ENCODE data around the gene SENP1.
"Not testable (repeated sequence)": the region's sequence is repeated elsewhere in the genome, so short reads cannot be mapped to it uniquely, and the experiment has no call there.

Gene SENP1

DNA sequence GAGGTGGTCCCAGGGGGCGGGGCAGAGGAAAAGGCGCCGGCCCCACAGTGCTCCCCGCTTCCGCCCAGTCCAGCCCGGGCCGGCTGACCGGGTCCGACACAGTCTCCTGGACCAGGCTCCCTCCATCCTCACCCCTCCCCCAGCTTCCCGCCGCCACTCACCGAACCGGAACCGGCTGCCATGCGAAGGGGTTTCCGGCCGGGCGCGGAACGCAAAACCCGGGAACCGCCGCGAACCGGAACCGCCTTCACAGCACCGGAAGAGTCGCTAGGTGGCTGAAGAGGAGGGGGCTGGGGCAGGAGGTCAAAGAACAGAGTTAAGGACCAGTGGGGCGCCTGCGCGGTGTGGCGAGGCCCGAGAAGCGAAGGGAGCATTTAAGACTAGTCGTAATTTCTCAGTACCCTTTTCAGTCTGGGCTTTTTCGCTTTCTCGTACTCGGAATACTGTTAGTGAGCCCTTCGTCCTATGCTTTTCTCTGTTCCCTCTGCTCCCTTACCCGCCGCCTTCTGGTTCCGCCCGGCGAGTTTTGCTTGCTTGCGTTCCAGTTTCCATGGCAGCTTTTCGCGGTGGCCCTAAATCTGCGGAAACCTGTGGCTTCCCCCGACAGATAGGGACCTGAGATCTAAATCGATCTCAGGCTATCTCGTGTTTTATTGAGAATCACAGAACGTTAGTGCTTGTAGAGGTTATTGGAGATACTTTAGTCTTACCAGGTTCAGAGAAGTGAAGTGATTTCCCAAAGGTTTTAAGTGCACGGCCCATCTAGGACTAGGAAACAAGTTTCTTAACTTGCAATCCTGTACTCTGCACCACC is at the start of gene SENP1:
Gene SENP1 (minus strand): TSS at position 213 of the 814 bp plus-strand sequence. CDS start 4,607 bp downstream, outside the sequence.
- DNase-seq, result peak; percentile 83 to 93

DNA sequence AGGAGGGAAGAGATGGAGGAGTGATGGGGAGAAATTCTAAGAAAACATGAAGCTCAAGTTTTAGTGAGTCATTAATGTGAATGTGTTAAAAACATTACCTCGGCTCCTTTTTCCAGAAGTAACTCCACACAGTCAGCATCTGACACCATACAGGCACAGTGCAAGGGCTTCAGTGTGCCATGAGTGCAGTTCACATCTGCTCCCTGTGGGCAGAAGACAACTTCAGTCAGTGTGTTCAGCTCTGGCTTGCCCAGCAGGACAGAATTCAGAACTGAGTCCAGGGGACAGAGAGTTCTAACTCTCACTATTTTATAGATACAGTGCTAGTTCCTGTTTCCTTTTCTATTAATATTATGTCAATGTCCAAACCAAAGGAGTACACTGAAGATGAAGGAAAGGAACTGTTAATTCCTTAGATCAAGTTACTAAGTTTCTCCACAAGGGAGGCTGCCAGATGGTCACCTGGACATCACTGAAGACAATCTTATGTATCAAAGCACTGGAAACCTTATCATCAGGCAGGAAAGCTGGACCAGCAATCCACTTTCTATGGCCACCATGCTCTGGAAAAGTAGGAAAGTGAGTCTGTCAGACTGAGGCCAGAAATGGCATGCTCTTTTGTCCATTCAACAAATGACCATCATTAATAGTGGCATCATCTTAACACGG is 45.4 kb upstream of the SENP1 start:
- DNase-seq, result no peak

GRCh38 chr12:48145981-48146380 is 40.1 kb upstream of the SENP1 start:
- no peak for DNase-seq

GRCh38 chr12:48143898-48144297 is 38.0 kb upstream of the SENP1 start:
- DNase-seq, result no peak

DNA sequence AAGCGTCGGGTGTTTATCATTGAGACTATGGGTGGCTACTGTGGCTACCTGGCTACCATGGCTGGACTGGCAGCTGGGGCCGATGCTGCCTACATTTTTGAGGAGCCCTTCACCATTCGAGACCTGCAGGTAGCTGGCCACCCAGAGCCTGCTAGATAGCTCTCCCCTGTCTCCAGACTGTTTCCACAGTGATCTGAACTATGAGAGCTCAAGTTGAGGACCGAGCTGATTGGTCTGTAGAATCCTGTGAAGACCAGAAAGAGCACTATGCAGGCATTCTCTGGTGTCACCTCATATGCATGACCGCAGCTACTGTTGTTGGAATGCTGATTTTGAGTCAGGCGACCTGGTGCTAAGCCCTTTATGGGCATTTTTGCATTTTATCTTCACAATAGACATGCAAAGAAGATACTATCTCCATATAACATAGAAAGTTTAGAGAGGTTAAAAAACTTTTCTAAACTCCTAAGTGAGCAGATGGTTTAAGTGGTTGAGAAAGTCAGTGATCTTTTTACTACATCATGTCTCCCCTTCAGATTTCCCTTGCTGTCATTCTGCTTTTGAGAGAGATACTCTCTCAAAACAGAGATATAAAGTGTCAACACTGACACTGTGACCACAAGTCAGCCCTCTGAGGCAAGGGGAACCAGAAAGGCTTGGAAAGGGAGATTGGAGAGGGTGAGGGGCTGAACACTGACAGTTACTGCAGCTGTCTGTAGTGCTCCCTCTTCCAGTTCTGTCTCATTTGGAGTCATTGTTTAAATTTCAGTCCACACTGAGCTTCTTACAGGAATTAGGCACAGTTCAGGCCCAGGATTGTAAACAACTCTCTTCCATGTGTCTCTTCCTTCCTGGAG is 37.2 kb upstream of the SENP1 start:
- DNase-seq, result no peak

DNA sequence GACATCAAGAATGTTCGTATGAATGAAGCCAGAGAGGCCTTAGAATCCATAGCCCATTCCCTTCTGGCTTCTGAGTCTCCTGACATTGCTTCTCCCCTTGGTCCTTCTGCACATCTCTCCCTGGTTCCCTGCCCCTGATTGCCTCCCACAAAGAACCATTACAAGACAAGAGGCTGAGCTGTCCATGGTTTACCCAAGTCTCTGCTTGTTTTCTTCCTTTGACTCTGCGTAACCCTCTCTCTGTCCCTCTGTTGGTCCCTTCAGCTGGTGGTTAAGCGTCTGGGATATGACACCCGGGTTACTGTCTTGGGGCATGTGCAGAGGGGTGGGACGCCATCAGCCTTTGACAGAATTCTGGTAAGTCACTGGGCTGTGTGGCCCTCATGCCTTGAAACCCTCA is 29.1 kb upstream of the SENP1 start:
- DNase-seq, result no peak

DNA sequence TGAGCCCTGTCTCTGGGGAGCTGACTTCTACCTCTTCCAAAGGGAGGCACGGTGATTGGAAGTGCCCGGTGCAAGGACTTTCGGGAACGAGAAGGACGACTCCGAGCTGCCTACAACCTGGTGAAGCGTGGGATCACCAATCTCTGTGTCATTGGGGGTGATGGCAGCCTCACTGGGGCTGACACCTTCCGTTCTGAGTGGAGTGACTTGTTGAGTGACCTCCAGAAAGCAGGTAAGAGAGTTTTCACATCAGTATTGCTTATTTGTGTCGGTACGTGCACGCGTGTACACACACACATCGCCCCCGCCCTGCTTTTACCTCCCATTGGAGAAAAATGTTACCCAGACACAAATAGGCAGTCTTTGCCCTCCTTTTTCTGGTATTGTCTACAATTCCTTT is 26.9 kb upstream of the SENP1 start:
- no peak for DNase-seq

DNA sequence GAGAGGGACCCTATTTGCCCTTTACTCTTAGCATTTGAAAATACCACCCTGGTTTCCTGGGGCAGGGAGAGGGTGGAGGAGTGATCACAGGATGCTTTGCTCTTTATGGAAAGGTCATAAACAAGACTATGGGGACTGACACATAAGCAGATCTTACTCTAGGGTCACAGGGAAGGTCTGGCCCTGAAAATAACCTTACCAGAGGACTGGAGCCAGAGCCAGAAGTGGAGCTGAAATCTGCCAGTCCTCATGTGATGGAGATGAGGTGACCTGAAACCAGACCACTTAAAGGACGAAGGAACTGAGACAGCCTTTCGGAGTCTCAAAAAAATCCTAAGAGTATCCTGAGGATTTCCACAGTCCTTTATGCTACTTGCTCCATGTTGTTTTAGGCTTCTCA is 25.6 kb upstream of the SENP1 start:
- DNase-seq, result no peak

- no peak for DNase-seq
Observed at GRCh38 chr12:48129376-48129775, 23.5 kb upstream of the SENP1 start.

GRCh38 chr12:48128800-48129199 is 22.9 kb upstream of the SENP1 start:
- no peak for DNase-seq

DNA sequence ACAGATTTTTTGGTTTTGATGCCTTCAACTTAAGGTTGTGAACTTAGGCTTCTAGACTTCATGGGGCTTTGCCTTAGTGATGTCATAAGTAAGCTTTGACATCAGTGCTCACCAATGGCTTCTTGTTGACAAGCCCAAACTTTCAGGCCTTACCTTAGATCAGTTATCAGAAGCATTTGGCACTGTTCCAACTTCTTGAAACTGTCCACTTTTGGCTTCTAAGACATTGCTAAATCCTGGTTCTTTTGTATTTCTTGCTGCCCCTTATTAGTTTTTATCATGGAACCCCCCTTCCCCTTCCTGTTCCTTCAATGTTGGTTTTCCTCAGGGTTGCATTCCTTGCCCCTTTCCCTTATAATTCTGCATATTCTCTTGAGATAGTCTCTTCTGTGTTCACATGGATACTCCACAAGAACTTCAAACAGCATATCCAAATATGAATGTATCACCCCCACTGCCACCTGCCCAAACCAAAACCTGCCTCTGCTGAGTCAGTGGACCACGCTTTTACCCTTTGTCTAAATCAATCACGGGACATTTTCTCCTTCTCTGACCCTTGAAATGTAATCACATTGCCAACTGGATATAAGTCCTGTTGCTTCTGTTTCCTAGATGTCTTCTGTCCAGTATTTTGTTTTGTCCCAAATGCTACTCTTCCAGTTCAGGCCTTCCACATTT is 21.2 kb upstream of the SENP1 start:
- no peak for DNase-seq

- no peak for DNase-seq
Observed at GRCh38 chr12:48125985-48126384, 20.1 kb upstream of the SENP1 start.

DNA sequence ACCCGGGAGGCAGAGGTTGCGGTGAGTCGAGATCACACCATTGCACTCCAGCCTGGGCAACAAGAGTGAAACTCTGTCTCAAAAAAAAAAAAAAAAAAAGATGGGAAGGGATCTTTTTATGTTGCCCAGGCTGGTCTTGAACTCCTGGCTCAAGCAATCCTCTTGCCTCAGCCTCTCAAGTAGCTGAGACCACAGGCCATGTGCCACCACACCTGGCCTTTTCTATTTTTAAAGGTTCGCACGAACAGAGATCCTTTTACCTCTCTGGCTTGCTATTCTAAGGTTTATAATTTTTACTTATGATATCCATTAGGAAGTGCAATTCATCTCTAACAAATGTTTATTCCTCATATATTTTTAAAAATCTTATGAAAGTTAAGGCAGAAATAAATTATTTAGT is 19.7 kb upstream of the SENP1 start:
- DNase-seq, result not testable (repeated sequence)

DNA sequence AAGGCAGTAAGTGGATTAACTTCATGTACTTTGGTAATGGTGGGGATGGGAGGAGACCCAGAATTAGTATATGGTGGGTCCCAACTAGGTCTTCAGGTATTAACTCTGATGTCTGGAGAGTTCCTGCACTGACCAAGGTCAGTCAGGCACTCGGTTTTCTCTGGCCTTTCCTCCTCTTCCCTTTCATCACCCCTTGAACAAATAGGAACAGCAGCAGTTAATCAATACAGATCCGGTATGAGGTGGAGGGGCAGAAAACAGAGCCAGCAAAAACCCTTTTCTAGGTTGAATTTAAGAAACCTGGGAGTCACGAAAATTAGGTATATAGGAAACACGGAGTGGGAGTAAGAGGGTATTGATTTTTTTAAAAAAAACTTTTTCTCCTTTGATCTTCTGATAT is 17.3 kb upstream of the SENP1 start:
- DNase-seq, result no peak

- no peak for DNase-seq
Observed at GRCh38 chr12:48122065-48122834, 16.4 kb upstream of the SENP1 start.

- no peak for DNase-seq
Observed at GRCh38 chr12:48121522-48121921, 15.6 kb upstream of the SENP1 start.

- DNase-seq, result no peak
Observed at GRCh38 chr12:48119834-48120195, 13.9 kb upstream of the SENP1 start.

DNA sequence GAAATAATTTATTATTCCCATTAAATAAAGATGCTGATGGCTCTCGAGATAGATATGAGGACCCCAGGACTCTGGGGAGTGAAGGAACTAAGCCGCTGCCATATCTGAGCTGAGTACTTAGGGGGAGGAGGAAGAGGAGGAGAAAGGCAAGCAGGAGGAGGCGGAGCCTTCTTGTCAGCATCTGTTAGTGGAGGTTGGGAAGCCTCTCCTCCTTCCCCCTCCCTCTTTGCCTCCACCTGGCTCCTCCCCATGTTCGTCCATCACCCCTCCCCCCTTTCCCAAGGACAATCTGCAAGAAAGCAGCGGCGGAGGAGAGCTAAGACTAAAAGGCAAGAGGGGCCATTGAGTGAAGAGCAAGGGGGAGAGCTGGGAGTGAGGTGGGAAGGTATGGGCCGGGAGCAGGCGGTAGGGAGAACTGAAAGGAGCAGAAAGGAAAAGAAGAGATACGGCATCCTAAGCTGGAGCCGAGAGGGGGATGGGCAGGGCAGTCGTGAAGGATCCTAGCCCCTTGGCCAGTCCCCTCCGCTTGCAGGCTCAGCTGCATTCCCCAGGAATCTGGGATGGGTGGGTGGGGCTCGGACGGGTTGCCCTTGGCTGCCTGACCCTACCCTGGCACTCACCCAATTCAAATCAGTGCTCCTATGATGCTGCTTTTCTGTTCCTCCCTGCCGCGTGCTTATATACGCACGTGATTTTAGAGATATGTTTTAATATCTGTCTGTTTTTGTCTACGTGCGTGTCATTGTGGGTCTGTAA is 13.4 kb upstream of the SENP1 start, which contains the start of gene PFKM:
Gene PFKM (plus strand): TSS at position 287 of the 756 bp plus-strand sequence. CDS start 3,411 bp downstream, outside the sequence.
- no peak for DNase-seq

GRCh38 chr12:48118284-48118871 is 12.5 kb upstream of the SENP1 start:
- DNase-seq, result no peak

GRCh38 chr12:48115957-48116356 is 10.1 kb upstream of the SENP1 start:
- DNase-seq, result no peak

DNA sequence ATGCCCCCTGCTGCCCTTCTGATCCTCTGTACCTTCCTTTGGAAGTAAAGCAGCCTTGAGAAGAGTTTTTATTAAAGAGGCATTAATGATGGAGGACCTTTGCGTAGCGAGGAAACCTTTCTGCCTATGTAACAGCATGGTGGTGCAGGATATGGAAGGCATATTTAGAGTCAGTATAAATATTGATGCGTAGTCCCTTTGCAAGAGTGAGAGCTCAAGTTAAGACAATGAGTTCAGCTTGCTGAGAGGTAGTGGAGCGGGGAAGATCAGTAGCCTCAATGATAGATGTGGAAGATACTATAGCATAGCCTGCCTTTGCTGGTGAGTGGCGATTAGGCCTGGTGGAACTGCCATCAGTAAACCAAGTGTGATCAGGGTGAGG is 5.4 kb upstream of the SENP1 start:
- DNase-seq, result not testable (repeated sequence)
